ENCODE results near the gene GTF2F2.

GRCh38 chr13:45240143-45240542 is 119.8 kb downstream of the GTF2F2 start:
- TF ChIP-seq ZNF274 (IDR thresholded peaks at IDR 0.05; ENCODE audit: low read depth, low read length) (no peak), MAX (IDR thresholded peaks at IDR 0.05) (no peak), EGR1 (IDR thresholded peaks at IDR 0.05; ENCODE audit: low read depth) (no peak), YY1 (IDR thresholded peaks at IDR 0.05; ENCODE audit: extremely low read depth, insufficient replicate concordance, low read depth, low read length) (no peak), CTCF (IDR thresholded peaks at IDR 0.05 in 2 of 3, conservative IDR thresholded peaks at IDR 0.05 in 1 of 3; ENCODE audit: borderline replicate concordance in 1 of 3, insufficient read depth in 1 of 3, low read depth in 2 of 3, low read length in 2 of 3) (peak in 1 of 3 experiments; percentile 30; a peak in 2 of 6 replicates), POLR2A (IDR thresholded peaks at IDR 0.05; ENCODE audit: borderline replicate concordance, extremely low read depth, insufficient read depth, insufficient read length) (no peak), SIN3A (IDR thresholded peaks at IDR 0.05; ENCODE audit: low read depth) (no peak), JUND (IDR thresholded peaks at IDR 0.05) (no peak), RAD21 (IDR thresholded peaks at IDR 0.05; ENCODE audit: low read depth) (0 out of 2 replicates have a peak, but pooled peaks have one; percentile 12), SRF (IDR thresholded peaks at IDR 0.05; ENCODE audit: low read depth) (no peak), POLR2AphosphoS5 (IDR thresholded peaks at IDR 0.05; ENCODE audit: low read depth, low read length) (no peak), EZH2 (IDR thresholded peaks at IDR 0.05) (no peak), TCF7L2 (IDR thresholded peaks at IDR 0.05; ENCODE audit: borderline replicate concordance, extremely low read depth, insufficient read depth, insufficient read length) (no peak), REST (IDR thresholded peaks at IDR 0.05; ENCODE audit: low read depth) (no peak)

Measured in HCT116 (cell line).